Fibroblast of peridontal ligament (primary cell): ENCODE results near the gene NDP.
A peak's percentile ranks its signal among the peaks of the same experiment; 100 is the strongest.

ENCODE experiments used
- DNase-seq: peaks from one replicate; pipeline ENCODE4 v3.0.0-alpha.2; 2010; ENCODE audit errors: extremely low read depth

The NDP gene

GRCh38 chrX:43973249-43974099 lies at the start of gene NDP:
Gene NDP (minus strand): TSS chrX:43973390. CDS start chrX:43958645, 14,745 bp downstream.
- peak; percentile 34 for DNase-seq

- no peak for DNase-seq
These were observed 49.8 kb upstream of the NDP start for GRCh38 chrX:44022964-44023363.

- DNase-seq = no peak
These were observed 47.5 kb upstream of the NDP start for GRCh38 chrX:44020693-44021092.

GRCh38 chrX:44019911-44020310 lies 46.7 kb upstream of the NDP start:
- no peak for DNase-seq

GRCh38 chrX:44017676-44018075 lies 44.5 kb upstream of the NDP start:
- no peak for DNase-seq

- DNase-seq = no peak
These were observed 43.7 kb upstream of the NDP start for GRCh38 chrX:44016906-44017305.

- peak; percentile 77 for DNase-seq
These were observed 39.4 kb upstream of the NDP start for GRCh38 chrX:44012484-44013096.

GRCh38 chrX:44011506-44011905 lies 38.3 kb upstream of the NDP start:
- no peak for DNase-seq

- DNase-seq = no peak
These were observed 37.4 kb upstream of the NDP start for GRCh38 chrX:44010626-44011025.

GRCh38 chrX:44006081-44006480 lies 32.9 kb upstream of the NDP start:
- DNase-seq = no peak

GRCh38 chrX:44003975-44004374 lies 30.8 kb upstream of the NDP start:
- DNase-seq = no peak

GRCh38 chrX:44002567-44002966 lies 29.4 kb upstream of the NDP start:
- no peak for DNase-seq

- DNase-seq = no peak
These were observed 25.2 kb upstream of the NDP start for GRCh38 chrX:43998374-43998773.

- DNase-seq = no peak
These were observed 23.3 kb upstream of the NDP start for GRCh38 chrX:43996491-43996890.

- no peak for DNase-seq
These were observed 12.9 kb upstream of the NDP start for GRCh38 chrX:43986083-43986482.

- no peak for DNase-seq
These were observed 12.3 kb upstream of the NDP start for GRCh38 chrX:43985511-43985910.

GRCh38 chrX:43978226-43978625 lies 5.0 kb upstream of the NDP start:
- DNase-seq = no peak

GRCh38 chrX:43976205-43976604 lies 3.0 kb upstream of the NDP start:
- peak; percentile 5 for DNase-seq

- DNase-seq = no peak
These were observed 2.6 kb upstream of the NDP start for GRCh38 chrX:43975796-43976195.

GRCh38 chrX:43974741-43975465 lies 1.7 kb upstream of the NDP start:
- no peak for DNase-seq

- no peak for DNase-seq
These were observed 898 bp upstream of the NDP start for GRCh38 chrX:43974100-43974475.
